ENCODE results near the gene ATAD5.

DNA sequence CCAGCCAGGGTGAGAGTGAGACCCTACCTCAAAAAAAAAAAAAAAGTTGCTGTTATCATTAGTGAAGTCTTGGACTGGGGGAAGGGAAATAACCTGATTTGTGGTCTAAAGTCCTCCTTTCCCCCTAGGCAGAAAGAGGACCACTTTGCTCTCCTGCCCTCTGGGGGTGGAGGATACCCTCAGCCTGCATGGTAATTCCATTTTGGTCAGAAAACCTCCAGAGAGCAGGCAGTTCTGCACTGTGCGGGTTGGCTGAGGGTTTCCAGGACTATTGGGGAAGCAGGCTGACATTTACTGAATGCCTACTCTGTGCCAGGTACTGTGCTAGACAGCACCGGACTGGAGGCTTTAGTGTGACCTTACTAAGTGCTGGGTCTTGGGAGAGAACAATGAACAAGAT is 92.6 kb downstream of the ATAD5 start:
- TF ChIP-seq YY1 (IDR thresholded peaks at IDR 0.05; ENCODE audit: insufficient read depth, insufficient read length): no peak
- TF ChIP-seq ZNF274 (IDR thresholded peaks at IDR 0.05; ENCODE audit: low read depth, low read length): no peak
- no peak for TF ChIP-seq SUZ12 (IDR thresholded peaks at IDR 0.05; ENCODE audit: extremely low read depth, insufficient read depth, insufficient read length)

Measured in NT2/D1 (cell line).